GM19463 (cell line): ENCODE data around the gene KCNMA1.
"Not testable (repeated sequence)": the region's sequence is repeated elsewhere in the genome, so short reads cannot be mapped to it uniquely, and the experiment has no call there.

Source experiments
- ATAC-seq: cut with Tn5 transposase; IDR thresholded peaks from one replicate; pipeline ENCODE4 v1.9.1; 2021; ENCODE audit warnings: mild to moderate bottlenecking, moderate library complexity; ENCODE audit not compliant: unreplicated experiment

The KCNMA1 gene

GRCh38 chr10:77357185-77357584 lies 280.4 kb downstream of the KCNMA1 start:
- no peak for ATAC-seq

GRCh38 chr10:77355844-77356243 lies 281.8 kb downstream of the KCNMA1 start:
- no peak for ATAC-seq

GRCh38 chr10:77351386-77351785 lies 286.2 kb downstream of the KCNMA1 start:
- no peak for ATAC-seq

GRCh38 chr10:77350711-77351119 lies 286.9 kb downstream of the KCNMA1 start:
- ATAC-seq = no peak

GRCh38 chr10:77350134-77350533 lies 287.5 kb downstream of the KCNMA1 start:
- no peak for ATAC-seq

- ATAC-seq = no peak
These were observed 288.4 kb downstream of the KCNMA1 start for GRCh38 chr10:77349226-77349625.

GRCh38 chr10:77348751-77349150 lies 288.9 kb downstream of the KCNMA1 start:
- ATAC-seq = no peak

DNA sequence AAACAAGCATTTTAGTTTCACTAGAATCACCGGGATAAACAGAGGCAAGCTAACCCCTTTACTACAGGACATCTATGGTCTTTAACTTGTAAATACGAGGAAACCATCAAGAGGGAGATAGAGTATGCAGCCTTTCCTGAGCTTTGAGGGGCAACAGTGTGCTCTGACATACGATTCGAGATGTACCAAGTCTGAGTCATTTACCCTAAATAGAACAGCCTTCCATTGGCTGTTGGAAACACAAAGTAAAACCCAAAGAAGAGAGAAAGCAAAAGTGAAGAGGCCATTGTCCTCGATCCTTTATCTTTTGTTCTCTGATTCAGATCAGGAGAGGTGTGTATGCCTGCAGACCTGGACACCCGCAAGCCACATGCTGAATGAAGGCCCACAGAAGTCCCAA lies 289.5 kb downstream of the KCNMA1 start:
- no peak for ATAC-seq

GRCh38 chr10:77347052-77347451 lies 290.6 kb downstream of the KCNMA1 start:
- ATAC-seq = no peak

DNA sequence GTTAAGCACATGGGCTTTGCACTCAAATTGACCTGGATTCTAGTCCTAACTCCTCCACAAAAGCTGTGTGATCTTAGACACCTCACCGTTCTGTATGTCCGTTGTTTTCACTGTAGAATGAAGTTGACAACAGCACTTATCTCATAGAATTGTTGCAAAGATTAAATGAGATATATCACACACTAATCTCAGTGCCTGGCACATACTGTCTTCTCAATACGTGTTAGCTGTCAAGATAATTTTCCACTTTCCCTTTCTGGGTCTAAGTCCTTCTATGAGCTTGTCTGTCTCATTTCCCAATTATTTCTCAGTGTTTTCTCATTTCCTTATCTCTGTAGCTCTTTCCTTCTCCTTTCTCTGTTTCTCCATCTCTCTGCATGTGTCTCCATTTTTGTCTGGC lies 296.6 kb downstream of the KCNMA1 start:
- no peak for ATAC-seq

DNA sequence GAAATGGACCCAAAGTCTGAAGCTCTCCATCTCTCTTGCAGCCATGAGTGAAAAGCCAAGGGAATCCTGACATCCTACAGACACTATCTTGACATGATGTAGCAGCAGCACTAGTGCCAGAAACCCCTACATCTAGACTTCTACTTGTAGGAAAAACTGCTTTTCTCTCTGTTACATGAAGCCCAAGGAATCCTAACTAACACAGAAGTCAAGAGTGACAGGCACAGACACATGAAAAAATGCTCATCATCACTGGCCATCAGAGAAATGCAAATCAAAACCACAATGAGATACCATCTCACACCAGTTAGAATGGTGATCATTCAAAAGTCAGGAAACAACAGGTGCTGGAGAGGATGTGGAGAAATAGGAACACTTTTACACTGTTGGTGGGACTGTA lies 297.7 kb downstream of the KCNMA1 start:
- not testable (repeated sequence) for ATAC-seq

DNA sequence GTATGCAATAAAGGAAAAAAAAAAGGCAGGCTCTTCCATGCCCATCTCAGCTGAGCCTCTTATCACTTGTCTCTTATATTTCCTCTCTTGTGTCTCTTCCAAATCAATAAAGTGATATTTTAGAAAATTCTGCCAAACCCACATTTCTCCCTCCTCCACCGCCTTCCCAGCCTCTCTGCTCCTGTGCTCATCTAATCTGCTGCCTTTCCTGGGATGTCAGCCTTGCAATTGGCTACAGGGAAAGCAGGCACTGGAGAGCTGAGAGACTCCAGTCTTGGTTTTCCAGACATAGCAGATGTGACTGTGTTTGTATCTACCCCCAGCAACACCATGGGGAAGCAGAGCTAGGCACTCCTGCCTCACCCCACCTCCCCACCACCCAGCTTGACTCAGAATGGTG lies 298.4 kb downstream of the KCNMA1 start:
- no peak for ATAC-seq

GRCh38 chr10:77338143-77338542 lies 299.5 kb downstream of the KCNMA1 start:
- ATAC-seq = no peak

GRCh38 chr10:77334501-77334900 lies 303.1 kb downstream of the KCNMA1 start:
- ATAC-seq = no peak

DNA sequence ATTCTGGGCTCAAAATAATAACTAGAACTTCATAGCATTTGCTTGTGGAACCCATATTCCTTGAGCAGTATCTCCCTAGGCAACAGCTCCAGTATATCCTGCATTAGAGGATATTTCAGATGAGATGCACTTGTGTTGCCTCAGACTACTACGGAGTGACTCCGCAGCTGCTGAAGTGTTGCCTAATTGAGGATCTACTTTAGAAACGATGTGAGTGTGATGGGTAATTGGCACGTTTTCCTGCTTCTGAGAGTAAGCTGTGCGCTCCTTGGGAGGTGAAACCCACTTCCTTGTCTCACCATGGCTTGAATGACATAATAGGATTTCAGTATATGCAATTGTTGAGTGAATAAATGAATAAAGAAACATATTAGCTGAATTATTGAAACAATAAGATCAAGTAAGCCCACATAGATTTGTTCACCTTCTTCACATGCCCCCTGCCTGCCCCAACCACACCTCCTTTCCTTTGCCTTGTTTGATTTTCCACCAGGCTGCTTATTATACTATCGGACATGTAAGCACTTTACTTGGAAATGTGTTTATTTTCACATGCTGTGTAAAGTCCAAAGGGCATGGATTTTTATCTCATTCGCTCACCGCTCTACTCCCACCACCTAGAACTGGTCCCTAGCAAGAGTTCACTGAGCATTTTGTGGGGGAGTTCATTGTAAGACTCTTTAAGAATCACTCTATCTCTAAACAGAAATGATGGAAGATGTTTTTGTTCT lies 303.8 kb downstream of the KCNMA1 start:
- ATAC-seq = no peak

- ATAC-seq = no peak
These were observed 305.4 kb downstream of the KCNMA1 start for GRCh38 chr10:77332256-77332655.

- no peak for ATAC-seq
These were observed 309.3 kb downstream of the KCNMA1 start for GRCh38 chr10:77328272-77328816.

DNA sequence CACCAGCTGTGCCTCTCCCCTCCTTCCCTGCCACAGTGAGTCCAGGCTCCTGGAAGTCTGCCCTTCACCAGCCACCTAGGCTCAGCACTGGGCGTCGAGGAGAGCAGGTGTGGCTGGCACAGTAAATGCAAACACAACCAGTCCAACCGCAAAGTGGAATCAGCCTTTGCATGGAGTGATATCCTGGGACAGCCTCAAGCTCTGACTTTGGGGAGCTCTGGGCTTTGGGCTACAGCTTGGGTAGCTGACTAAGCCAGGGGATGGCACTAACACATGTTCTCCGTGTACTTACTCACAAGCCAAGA lies 312.4 kb downstream of the KCNMA1 start:
- no peak for ATAC-seq

DNA sequence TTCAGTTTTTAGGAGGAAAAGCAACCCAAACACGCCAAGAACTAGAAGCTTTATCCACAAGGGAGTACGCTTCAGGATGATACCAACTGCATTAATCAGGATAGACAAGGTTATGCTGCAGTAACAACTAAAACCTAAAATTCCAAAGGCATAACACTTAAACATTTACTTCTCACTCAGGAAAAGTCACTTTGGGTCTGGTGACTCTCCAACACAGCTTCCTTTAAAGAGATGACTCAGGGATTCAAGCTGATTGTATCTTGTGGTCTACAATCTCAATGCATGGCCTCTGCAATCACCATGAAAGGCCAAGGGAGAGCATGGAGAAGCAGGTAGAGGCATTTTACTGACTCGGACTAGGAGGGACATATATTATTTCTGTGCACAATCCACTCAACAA lies 315.8 kb downstream of the KCNMA1 start:
- no peak for ATAC-seq

DNA sequence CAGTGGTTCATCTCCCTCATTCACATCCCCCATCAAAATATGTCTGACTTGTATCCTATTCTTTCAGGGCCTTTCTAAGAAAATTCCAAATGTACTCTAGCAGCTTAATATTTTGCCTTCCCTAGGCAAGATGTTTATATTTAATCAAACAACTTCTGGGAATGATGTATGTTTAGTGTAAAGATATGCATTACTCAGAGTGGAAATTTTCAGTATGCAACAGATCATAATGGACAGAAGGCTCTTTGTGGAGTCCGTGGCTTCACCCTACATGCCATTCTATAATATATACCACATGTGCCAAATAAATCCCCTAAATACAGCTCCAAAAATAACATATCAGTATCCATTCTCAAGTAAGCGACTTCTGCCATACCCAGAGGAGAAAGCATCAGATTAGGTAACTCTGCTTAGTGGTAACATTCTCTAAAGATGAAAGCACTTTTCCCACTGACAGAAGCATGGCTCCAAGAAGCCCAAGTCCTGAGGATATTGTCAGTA lies 316.6 kb downstream of the KCNMA1 start:
- no peak for ATAC-seq

GRCh38 chr10:77319557-77319956 lies 318.1 kb downstream of the KCNMA1 start:
- no peak for ATAC-seq

DNA sequence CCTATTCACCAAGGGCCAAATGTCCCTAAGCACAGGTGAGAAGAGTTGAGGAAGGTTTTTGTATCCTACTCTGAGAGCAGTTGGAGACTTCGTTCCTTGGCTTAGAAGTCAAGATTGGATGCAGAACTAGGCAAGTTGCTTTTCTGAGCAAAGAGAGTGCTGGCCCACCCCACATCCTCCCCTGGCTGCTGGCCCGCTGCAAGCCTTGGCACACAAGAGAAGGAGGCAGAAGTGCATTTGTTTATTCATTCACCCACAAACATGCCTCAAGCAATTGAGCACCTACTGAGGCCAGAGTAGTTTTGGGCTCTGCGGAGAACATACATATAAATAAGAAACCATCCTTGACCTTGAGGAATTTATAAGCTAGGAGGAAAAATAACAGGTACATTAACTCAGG lies 318.9 kb downstream of the KCNMA1 start:
- ATAC-seq = no peak

- no peak for ATAC-seq
These were observed 320.4 kb downstream of the KCNMA1 start for GRCh38 chr10:77317221-77317620.
